GM12878 (cell line): Measurements from ENCODE around the gene SETD1A. TPM values are rescaled to one million over a fixed set of nuclear protein-coding genes. Genes with fewer than 3 reads are reported as not detected.

Experiments
- ATAC-seq: fragments of 200-7000 bp; cut with Tn5 transposase; 3 replicates; pipeline ENCODE4 v1.9.1; 2020; ENCODE audit warnings: mild to moderate bottlenecking, moderate library complexity
- BruUV-seq: library from RNA; stranded (reverse); fragments of 400-500 nt; replicated peaks from 2 replicates; lab custom pipeline; 2021; lab: Mats Ljungman, UMichigan
- CTCF ChIA-PET: fragments of 300-600 bp; sonication (Branson Sonifier 250); formaldehyde crosslinking; extraction: SDS; loops from one replicate; lab custom pipeline; 2021; ENCODE audit warnings: inconsistent platforms; lab: Yijun Ruan, JAX
- POLR2A ChIA-PET: fragments of 350-600 bp; formaldehyde crosslinking; extraction: SDS; loops from one replicate; lab custom pipeline; 2021; ENCODE audit warnings: inconsistent platforms; lab: Charles Lee
- RAD21 ChIA-PET: fragments of 300-600 bp; sonication (Branson Sonifier 250); formaldehyde crosslinking; loops from one replicate; lab custom pipeline; 2023; ENCODE audit warnings: antibody characterized with exemption; ENCODE audit not compliant: unreplicated experiment; lab: Charles Lee
- SMC1A ChIA-PET: fragments of 300-600 bp; sonication (Branson Sonifier 250); formaldehyde crosslinking; loops from one replicate; lab custom pipeline; 2023; ENCODE audit not compliant: unreplicated experiment, uncharacterized antibody; lab: Charles Lee
- DNase-seq: peaks from one replicate; pipeline ENCODE4 v3.0.0-alpha.2; 2011; ENCODE audit warnings: low read depth, low spot score
- FAIRE-seq: peaks from 3 replicates; lab custom pipeline; 2011; peaks lifted over from hg19 to GRCh38; lab: Jason Lieb, UNC
- H2AFZ ChIP-seq: 2 replicates; pipeline ENCODE4 v1.6.0; 2011; ENCODE audit warnings: low read depth, low read length, control low read depth; ENCODE audit not compliant: control insufficient read depth
- H3K27ac ChIP-seq: 2 replicates; pipeline ENCODE4 v1.5.1; 2011; ENCODE audit warnings: control low read depth; ENCODE audit not compliant: control insufficient read depth, insufficient read depth
- H3K27me3 ChIP-seq, 2 experiments: replicated peaks in 1 of 2; 2 replicates each; pipeline versions ENCODE4 v1.6.0 to v1.6.1; 2011; ENCODE audit warnings: low read length in 1 of 2; ENCODE audit not compliant: control insufficient read depth in 2 of 2, insufficient read depth in 2 of 2
- H3K36me3 ChIP-seq, 2 experiments: 2 replicates each; pipeline ENCODE4 v1.5.1; 2011; ENCODE audit warnings: low read length in 1 of 2; ENCODE audit not compliant: control insufficient read depth in 2 of 2, insufficient read depth in 2 of 2
- H3K4me1 ChIP-seq: 2 replicates; pipeline ENCODE4 v1.6.1; 2011; ENCODE audit warnings: mild to moderate bottlenecking, low read length, moderate library complexity, mixed read lengths; ENCODE audit not compliant: control insufficient read depth, insufficient read depth
- H3K4me2 ChIP-seq: 2 replicates; pipeline ENCODE4 v1.6.0; 2011; ENCODE audit warnings: control low read depth; ENCODE audit not compliant: control insufficient read depth, insufficient read depth
- H3K4me3 ChIP-seq: fragments of 200-600 bp; sonication (generic); 2 replicates; pipeline ENCODE4 v1.5.1; 2016
- H3K79me2 ChIP-seq: 2 replicates; pipeline ENCODE4 v1.6.0; 2011; ENCODE audit warnings: low read length; ENCODE audit not compliant: control insufficient read depth, insufficient read depth
- H3K9ac ChIP-seq: 2 replicates; pipeline ENCODE4 v1.8.0; 2011; ENCODE audit warnings: low read length, control low read depth, mixed read lengths; ENCODE audit not compliant: control insufficient read depth, insufficient read depth
- H3K9me3 ChIP-seq: replicated peaks from 3 replicates; pipeline ENCODE4 v1.5.1; 2011; ENCODE audit warnings: mild to moderate bottlenecking, low read length; ENCODE audit not compliant: control insufficient read depth, insufficient read depth
- H4K20me1 ChIP-seq: 2 replicates; pipeline ENCODE4 v1.6.0; 2011; ENCODE audit not compliant: control insufficient read depth, insufficient read depth
- CREM ChIP-seq: IDR thresholded peaks from 2 replicates; pipeline ENCODE4 v1.6.1; 2014; ENCODE audit warnings: antibody characterized with exemption, low read depth
- ETV6 ChIP-seq, 2 experiments: fragments of 450-650 bp in 1 of 2; IDR thresholded peaks in 1 of 2; conservative IDR thresholded peaks in 1 of 2; 2 replicates each; pipeline ENCODE4 v1.6.1; 2014; ENCODE audit warnings: antibody characterized with exemption in 1 of 2, borderline replicate concordance in 1 of 2, low read depth in 1 of 2, mild to moderate bottlenecking in 1 of 2, moderate library complexity in 1 of 2
- EZH2 ChIP-seq: IDR thresholded peaks from 2 replicates; pipeline ENCODE4 v1.6.1; 2012; ENCODE audit warnings: low read depth, mild to moderate bottlenecking, control low read depth, inconsistent platforms, low read length, borderline replicate concordance; ENCODE audit not compliant: control insufficient read depth
- HDAC6 ChIP-seq: fragments of 200-600 bp; sonication (generic); IDR thresholded peaks from one replicate; pipeline ENCODE4 v1.8.0; 2017; ENCODE audit warnings: antibody characterized with exemption; ENCODE audit not compliant: unreplicated experiment
- SMAD1 ChIP-seq: fragments of 450-650 bp; IDR thresholded peaks from 2 replicates; pipeline ENCODE4 v1.6.1; 2018; ENCODE audit warnings: mild to moderate bottlenecking, low read depth; ENCODE audit not compliant: partially characterized antibody
- WRNIP1 ChIP-seq: IDR thresholded peaks from 2 replicates; pipeline ENCODE4 v1.6.1; 2011; ENCODE audit warnings: low read depth, low read length, improper control_type of control experiment, borderline replicate concordance
- WGBS: methylation state at CpG from one replicate; pipeline ENCODE4 v1.1.6; 2016; ENCODE audit warnings: low lambda C conversion rate; ENCODE audit not compliant: insufficient replicate concordance, insufficient coverage; ENCODE audit errors: missing lambda C conversion rate; 5-methylcytosine and 5-hydroxymethylcytosine counted together
- in situ Hi-C: fragments of 300-500 bp; cut with MboI; formaldehyde crosslinking; loops from 9 replicates; pipeline ENCODE4 v1.14.3; 2018; ENCODE audit warnings: mixed read lengths
- intact Hi-C: fragments of 100-400 bp; cut with micrococcal nuclease; formaldehyde crosslinking; loops from one replicate; pipeline ENCODE4 v1.14.2; 2022; ENCODE audit not compliant: unreplicated experiment
- polyA plus RNA-seq, 11 experiments: library from polyadenylated mRNA; depleted of rRNA in 4 of 11; unstranded in 6 of 11; stranded (reverse) in 5 of 11; fragments of >200 nt; fragmentation: Nextera tagmentation in 4 of 11; fragmentation: Illumina TruSeq in 1 of 11; extraction: Ambion mirVana in 4 of 11; extraction: Trizol in 1 of 11; gene quantifications; 1 replicate in 1 of 11; 2 replicates in 10 of 11; pipeline versions ENCODE4 v1.2.1 to v1.2.3, GENCODE V29; 2011 to 2016; ENCODE audit warnings: inconsistent platforms in 2 of 11, missing spikeins in 2 of 11, low read depth in 1 of 11
- total RNA-seq, 4 experiments: library from RNA; depleted of rRNA in 3 of 4; stranded (reverse); fragments of >200 nt in 3 of 4; fragmentation: Illumina TruSeq in 1 of 4; extraction: Trizol in 1 of 4; gene quantifications; 2 replicates each; pipeline versions ENCODE4 v1.2.1 to v1.2.3, GENCODE V29; 2013 to 2021
- TF ChIP-seq, protein P1 (sequence below): fragments of 150-350 bp; IDR thresholded peaks from 2 replicates; pipeline ENCODE4 v1.6.1; 2014; ENCODE audit warnings: mild to moderate bottlenecking, low read depth, low read length

SETD1A gene
- total and polyA plus RNA-seq, 10 of the 15 experiments (the other 5 are each of a cell fraction or from before 2014, with no cell fraction given): 0.02 to 25.9 (median 4.9) TPM

DNA sequence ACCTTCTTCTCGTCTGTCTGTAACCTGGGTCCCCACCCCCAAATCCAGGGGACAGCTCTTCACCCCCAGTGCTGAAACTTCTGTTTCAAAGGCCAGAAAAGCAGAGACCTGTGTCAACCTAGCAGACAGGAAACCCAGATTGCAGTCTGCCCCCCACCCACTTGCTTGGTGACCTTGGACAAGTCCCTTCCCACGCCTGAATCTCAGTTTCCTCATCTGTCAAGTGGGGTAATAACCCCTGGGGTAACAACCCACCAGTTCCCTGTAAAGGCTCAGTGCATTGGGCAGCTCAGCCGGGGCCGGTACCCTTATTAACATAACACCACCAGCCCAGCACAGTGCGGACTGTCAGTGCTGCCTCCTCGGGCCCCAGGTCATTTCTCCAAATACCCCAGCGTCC, 51.6 kb downstream of the SETD1A start:
- intact Hi-C loops: no loop called here
- no peaks in the 10 kb centered on the region for H3K36me3 ChIP-seq
- no peaks in the 10 kb centered on the region for H3K9me3 ChIP-seq
- H3K27me3 ChIP-seq: peaks cover 3 to 10% of the 10 kb centered on the region in 2 experiments
- ChIA-PET RAD21 (interaction anchor here (0.8 kb wide), 1 partner anchor 15 kb away, joined by 6 read pairs; no protein-coding TSS in a partner anchor), SMC1A (interaction anchor here (0.9 to 1.0 kb wide), 3 partner anchors 10 to 293 kb away, joined by 3 read pairs; no protein-coding TSS in a partner anchor), CTCF (interaction anchor here (1.1 to 2.0 kb wide), 3 partner anchors 23 to 83 kb away, joined by 4 to 5 read pairs (median 4); no protein-coding TSS in a partner anchor), POLR2A (interaction anchor here (1.1 kb wide), 1 partner anchor 12 kb away, joined by 4 read pairs; no protein-coding TSS in a partner anchor)
- DNase-seq (no peak), ATAC-seq (no peak), FAIRE-seq (no peak)
- H3K4me2 ChIP-seq: no peak overlapping the region
- in situ Hi-C loops: no loop called here
- no peaks in the 10 kb centered on the region for H3K4me1 ChIP-seq
- WGBS: 21% methylated on average over 7 of the region's 7 CpGs
- no peaks in the 10 kb centered on the region for H3K79me2 ChIP-seq
- no peak overlapping the region for H3K4me3 ChIP-seq
- H3K27ac ChIP-seq: no peak overlapping the region
- no peak overlapping the region for H2AFZ ChIP-seq
- TF ChIP-seq CREM (no peak), WRNIP1 (no peak), EZH2 (no peak), HDAC6 (no peak), ETV6 (conservative IDR thresholded peaks at IDR 0.05 in 1 of 2, IDR thresholded peaks at IDR 0.05 in 1 of 2; ENCODE audit: borderline replicate concordance in 1 of 2, low read depth in 1 of 2) (no peak), SMAD1 (no peak)
- TF ChIP-seq, protein P1, sequence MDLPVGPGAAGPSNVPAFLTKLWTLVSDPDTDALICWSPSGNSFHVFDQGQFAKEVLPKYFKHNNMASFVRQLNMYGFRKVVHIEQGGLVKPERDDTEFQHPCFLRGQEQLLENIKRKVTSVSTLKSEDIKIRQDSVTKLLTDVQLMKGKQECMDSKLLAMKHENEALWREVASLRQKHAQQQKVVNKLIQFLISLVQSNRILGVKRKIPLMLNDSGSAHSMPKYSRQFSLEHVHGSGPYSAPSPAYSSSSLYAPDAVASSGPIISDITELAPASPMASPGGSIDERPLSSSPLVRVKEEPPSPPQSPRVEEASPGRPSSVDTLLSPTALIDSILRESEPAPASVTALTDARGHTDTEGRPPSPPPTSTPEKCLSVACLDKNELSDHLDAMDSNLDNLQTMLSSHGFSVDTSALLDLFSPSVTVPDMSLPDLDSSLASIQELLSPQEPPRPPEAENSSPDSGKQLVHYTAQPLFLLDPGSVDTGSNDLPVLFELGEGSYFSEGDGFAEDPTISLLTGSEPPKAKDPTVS: no peak
- no TSS peak for BruUV-seq
- no peak overlapping the region for H3K9ac ChIP-seq
- H4K20me1 ChIP-seq: no peaks in the 10 kb centered on the region
